Osteocyte (in vitro differentiated cells): Measurements from ENCODE around the gene CLDN17. TPM values are rescaled to one million over a fixed set of nuclear protein-coding genes. Genes with fewer than 3 reads are reported as not detected.

ENCODE experiments used
- DNase-seq: peaks from one replicate; pipeline ENCODE4 v3.0.0; 2021; ENCODE audit warnings: mixed read lengths; ENCODE audit not compliant: unreplicated experiment; ENCODE audit errors: extremely low spot score
- H3K27ac Mint-ChIP-seq: one replicate; pipeline ENCODE4 v1.8.0; 2021; ENCODE audit warnings: mild to moderate bottlenecking, mixed read lengths; ENCODE audit not compliant: unreplicated experiment
- H3K27me3 Mint-ChIP-seq: one replicate; pipeline ENCODE4 v1.8.0; 2021; ENCODE audit warnings: mixed read lengths; ENCODE audit not compliant: unreplicated experiment
- H3K36me3 Mint-ChIP-seq: one replicate; pipeline ENCODE4 v1.8.0; 2021; ENCODE audit warnings: mixed read lengths; ENCODE audit not compliant: unreplicated experiment
- H3K4me1 Mint-ChIP-seq: one replicate; pipeline ENCODE4 v1.8.0; 2021; ENCODE audit warnings: mixed read lengths; ENCODE audit not compliant: unreplicated experiment
- H3K4me3 Mint-ChIP-seq: one replicate; pipeline ENCODE4 v1.8.0; 2021; ENCODE audit warnings: mild to moderate bottlenecking, moderate library complexity, mixed read lengths; ENCODE audit not compliant: unreplicated experiment
- H3K9me3 Mint-ChIP-seq: one replicate; pipeline ENCODE4 v1.8.0; 2021; ENCODE audit warnings: mixed read lengths; ENCODE audit not compliant: unreplicated experiment
- CTCF ChIP-seq: fragments of 200-600 bp; sonication (generic); IDR thresholded peaks from 2 replicates; pipeline ENCODE4 v1.5.0; 2021; ENCODE audit warnings: antibody characterized with exemption, mild to moderate bottlenecking, moderate library complexity
- total RNA-seq: library from RNA; stranded (reverse); gene quantifications from 2 replicates; pipeline ENCODE4 v1.2.1, GENCODE V29; 2021

CLDN17 gene
- total RNA-seq, 1 donor from 2014 or later: not detected

- Mint-ChIP-seq H3K27me3 (no peaks in the 10 kb centered on the region), H3K4me3 (no peak overlapping the region), H3K4me1 (peaks cover 12% of the 10 kb centered on the region), H3K27ac (peak overlapping the region; percentile 23), H3K36me3 (no peaks in the 10 kb centered on the region), H3K9me3 (no peaks in the 10 kb centered on the region)
- DNase-seq: no peak
- TF ChIP-seq CTCF: no peak
Observed at GRCh38 chr21:30206551-30207251, 40.1 kb upstream of the CLDN17 start.

GRCh38 chr21:30200000-30200399 is 33.4 kb upstream of the CLDN17 start:
- H3K4me1 Mint-ChIP-seq: peaks cover 2% of the 10 kb centered on the region

DNA sequence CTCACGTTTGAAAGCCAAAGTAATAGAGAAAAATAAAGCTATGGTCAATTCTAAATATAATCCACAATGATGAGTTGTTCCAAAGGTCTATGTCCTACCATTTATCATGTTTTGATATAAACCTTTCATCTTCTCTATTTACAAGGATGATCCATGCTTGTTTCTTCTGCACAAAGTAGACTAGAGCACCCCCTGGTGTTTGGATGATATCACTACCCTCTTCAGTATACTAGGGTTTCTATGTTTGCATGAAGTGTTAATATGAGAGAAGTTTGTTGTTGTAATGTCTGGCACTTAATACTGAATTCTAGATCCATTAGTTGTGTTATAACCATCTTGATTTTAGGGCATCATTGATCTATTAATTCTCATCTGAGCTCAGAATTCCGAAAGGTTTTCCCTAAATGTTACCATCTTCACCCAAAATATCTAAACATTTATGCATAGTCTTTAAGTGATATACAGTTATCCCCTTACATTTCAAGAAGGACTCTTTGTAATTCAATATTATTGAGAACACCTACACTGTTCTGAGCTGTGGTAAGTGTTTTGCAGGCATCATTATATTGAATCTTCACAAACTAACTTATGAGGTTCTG is 28.2 kb upstream of the CLDN17 start:
- H3K9me3 Mint-ChIP-seq: no peaks in the 10 kb centered on the region
- H3K27me3 Mint-ChIP-seq: peaks cover 47% of the 10 kb centered on the region
- no peaks in the 10 kb centered on the region for H3K36me3 Mint-ChIP-seq
- H3K27ac Mint-ChIP-seq: no peak overlapping the region
- DNase-seq: no peak
- H3K4me3 Mint-ChIP-seq: no peak overlapping the region
- TF ChIP-seq CTCF: peak; percentile 73
- no peaks in the 10 kb centered on the region for H3K4me1 Mint-ChIP-seq

More at GRCh38 chr21:30200000-30200399, 33.4 kb upstream of the CLDN17 start:
- H3K4me3 Mint-ChIP-seq: no peak overlapping the region
- no peak overlapping the region for H3K27ac Mint-ChIP-seq
- TF ChIP-seq CTCF: no peak
- H3K9me3 Mint-ChIP-seq: peaks cover 5% of the 10 kb centered on the region
- no peak for DNase-seq
- H3K27me3 Mint-ChIP-seq: peaks cover 17% of the 10 kb centered on the region
- H3K36me3 Mint-ChIP-seq: no peaks in the 10 kb centered on the region

- DNase-seq: no peak
- Mint-ChIP-seq H3K4me3 (no peak overlapping the region), H3K36me3 (no peaks in the 10 kb centered on the region), H3K4me1 (no peaks in the 10 kb centered on the region), H3K27me3 (peaks cover 48% of the 10 kb centered on the region), H3K27ac (no peak overlapping the region), H3K9me3 (no peaks in the 10 kb centered on the region)
- no peak for TF ChIP-seq CTCF
Observed at GRCh38 chr21:30193201-30193600, 26.6 kb upstream of the CLDN17 start.

- Mint-ChIP-seq H3K27me3 (peaks cover 42% of the 10 kb centered on the region), H3K9me3 (no peaks in the 10 kb centered on the region), H3K4me3 (no peak overlapping the region), H3K36me3 (no peaks in the 10 kb centered on the region), H3K27ac (no peak overlapping the region), H3K4me1 (no peaks in the 10 kb centered on the region)
- DNase-seq: no peak
- no peak for TF ChIP-seq CTCF
Observed at GRCh38 chr21:30190554-30190953, 23.9 kb upstream of the CLDN17 start.
